Stimulated activated CD8-positive, alpha-beta memory T cell treated with anti-CD3 and anti-CD28 coated beads, Interleukin-12 subunit alpha, Interleukin-12 subunit beta, amount 100 ng/mL, for 24 hours (primary cell): Measurements from ENCODE around the gene NRIP1.

Experiments used
- DNase-seq: peaks from one replicate; pipeline ENCODE4 v3.0.0-alpha.2; 2020; ENCODE audit errors: extremely low read depth

NRIP1 gene

GRCh38 chr21:15064576-15065391, at the start of gene NRIP1:
Gene NRIP1, minus strand, starts transcription at chr21:15065000. Its CDS starts 96,808 bp downstream, at chr21:14968192.
- DNase-seq, result peak; percentile 48

- DNase-seq, result no peak
Observed at GRCh38 chr21:15112858-15113257, 48.1 kb upstream of the NRIP1 start.

GRCh38 chr21:15108801-15109200, 44.0 kb upstream of the NRIP1 start:
- DNase-seq, result no peak

DNA sequence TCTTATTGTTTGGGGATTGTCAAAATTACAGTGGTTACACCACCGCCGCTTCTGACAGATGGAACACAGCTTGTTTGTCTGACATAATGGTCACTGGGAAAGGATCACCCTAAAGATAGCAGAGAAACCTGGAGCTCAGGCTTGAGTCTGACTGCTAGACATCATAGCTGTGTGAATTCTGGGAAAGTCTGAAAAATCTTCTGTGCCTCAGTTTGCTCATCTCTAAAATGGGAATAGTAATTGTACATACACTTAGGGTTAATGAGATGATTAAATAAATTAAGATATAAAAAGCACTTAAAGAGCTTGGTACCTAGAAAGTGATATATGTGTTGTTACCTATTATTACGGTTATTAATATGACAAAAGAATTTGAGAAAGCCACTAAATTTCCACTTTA, 39.7 kb upstream of the NRIP1 start:
- DNase-seq, result no peak

DNA sequence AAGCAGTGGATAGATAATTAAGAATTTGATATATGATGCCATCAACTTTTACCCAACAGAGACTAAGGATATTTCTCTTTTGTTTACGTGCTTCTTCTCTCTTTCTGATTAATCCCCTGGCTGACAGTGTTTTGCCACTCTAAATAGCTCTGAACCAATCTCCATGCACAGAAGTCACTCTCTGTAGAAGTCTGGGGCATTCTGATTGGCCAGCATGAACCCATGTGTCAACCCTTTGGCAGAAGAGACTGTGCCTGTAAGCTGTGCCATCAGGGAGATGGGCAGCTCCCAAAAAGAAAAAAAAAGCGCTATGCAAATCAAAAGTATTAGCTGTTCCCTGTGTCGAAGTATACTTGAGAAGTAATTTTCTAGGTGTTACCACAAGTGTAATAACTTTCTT, 34.1 kb upstream of the NRIP1 start:
- no peak for DNase-seq

DNA sequence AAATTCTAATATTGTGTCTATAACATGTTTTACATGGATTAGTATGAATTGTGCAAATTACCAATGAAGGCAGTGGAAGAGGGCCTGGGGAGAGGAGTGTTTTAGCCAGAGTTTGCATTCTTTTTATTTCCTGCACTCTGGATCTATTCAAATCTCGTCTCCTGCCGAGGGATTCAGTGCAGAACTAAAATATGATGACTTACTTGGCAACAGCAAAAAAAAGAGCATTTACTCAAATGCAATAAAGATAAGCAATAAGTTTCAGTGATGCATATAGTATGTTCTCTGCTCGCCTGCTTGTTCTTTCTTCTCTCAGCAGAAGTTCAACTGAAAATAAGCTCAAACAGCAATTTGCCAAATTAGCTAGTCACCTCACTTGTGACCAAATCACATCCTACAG, 33.4 kb upstream of the NRIP1 start:
- no peak for DNase-seq

- no peak for DNase-seq
Observed at GRCh38 chr21:15097580-15097979, 32.8 kb upstream of the NRIP1 start.

DNA sequence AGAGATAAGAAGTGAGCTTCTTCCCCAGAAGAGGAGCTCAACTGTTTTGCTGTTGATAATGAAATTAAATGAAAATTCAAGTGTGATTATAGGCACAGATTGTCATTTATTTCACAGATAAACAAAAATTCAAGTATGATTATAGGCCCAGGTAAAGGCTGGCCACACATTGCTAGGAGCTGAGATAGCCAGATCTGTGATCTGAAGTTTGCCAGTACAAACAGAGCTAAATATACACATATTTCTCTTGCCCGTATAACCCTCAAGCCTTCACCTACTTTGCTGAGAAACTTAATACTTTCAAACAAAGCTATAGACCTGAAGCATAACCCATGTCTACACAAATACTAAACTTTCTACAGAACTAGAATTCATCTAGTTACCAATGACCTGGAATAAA, 31.3 kb upstream of the NRIP1 start:
- DNase-seq, result no peak

GRCh38 chr21:15095326-15095725, 30.5 kb upstream of the NRIP1 start:
- no peak for DNase-seq

DNA sequence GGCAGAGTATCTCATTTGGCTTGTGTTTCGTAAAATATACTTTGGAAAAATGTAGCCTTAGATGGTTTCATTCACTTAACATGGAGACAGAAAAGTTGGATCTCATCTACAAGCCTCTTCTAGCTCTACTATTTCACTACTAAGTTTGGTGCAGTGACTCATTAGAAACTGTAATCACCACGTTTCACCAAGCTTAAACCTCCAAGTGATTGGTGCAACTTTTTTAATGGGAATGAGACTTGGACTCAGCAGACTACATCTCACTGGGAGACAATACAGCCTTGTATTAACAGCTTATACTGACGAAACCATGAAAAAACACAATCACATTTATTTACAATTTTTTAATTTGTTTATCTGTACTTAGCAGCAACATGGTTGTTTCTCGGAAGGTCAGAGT, 29.9 kb upstream of the NRIP1 start:
- no peak for DNase-seq

DNA sequence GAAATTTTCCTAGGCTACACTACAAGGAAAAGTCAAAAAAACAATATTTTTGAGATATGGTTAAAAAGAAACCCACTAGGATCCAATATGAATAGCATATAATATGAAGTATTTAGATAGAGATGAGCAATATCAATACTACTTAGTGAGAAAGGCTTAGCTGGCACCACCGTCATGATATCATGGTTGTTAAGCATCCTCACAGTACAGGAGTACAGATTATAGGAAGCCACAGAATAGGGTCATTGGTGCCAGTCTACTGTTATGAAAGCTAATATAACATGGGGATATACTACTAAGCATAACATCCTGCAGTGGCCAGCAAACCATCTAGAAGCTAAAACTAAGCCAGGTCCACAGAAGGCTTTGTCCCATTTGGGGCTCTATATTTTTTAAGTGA, 28.4 kb upstream of the NRIP1 start:
- DNase-seq, result no peak

DNA sequence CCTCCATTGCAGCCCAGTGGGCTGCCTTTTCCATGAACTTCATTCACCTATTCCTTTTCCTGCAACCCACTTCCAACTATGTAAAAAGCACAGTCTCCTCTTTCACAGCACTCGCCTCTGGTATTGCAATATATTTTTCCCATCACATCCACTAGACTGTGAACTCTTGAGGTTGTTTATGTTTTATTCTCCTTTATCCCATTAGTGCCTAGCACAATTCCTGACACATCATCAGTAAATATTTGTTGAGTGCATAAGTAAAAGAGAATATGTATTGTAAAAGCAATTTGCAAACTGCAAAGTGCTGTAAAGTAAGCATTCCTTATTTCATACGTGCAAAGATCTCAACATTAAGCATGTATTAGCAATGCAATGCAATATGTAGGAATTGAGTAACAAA, 27.9 kb upstream of the NRIP1 start:
- no peak for DNase-seq

GRCh38 chr21:15090390-15090789, 25.6 kb upstream of the NRIP1 start:
- no peak for DNase-seq

GRCh38 chr21:15088488-15088887, 23.7 kb upstream of the NRIP1 start:
- DNase-seq, result no peak

DNA sequence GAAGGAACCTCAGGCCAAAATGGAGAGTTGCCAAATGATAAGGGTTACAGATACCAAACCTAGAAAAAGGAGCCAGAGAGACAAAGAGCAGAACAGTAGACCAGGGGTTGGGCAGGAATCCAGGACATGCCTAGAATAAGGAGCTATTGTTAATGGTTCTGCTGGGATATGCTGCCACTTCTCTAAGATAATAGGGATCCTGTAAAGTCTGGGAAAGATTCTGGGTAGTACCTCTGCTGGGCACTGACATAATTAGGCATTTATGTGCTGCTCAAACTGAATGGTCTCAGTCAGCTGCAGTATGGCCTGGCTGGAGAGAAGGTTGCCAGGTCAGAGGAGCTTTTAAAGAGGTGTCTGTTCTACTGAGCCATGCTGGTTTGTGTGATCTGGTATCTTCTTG, 19.9 kb upstream of the NRIP1 start:
- DNase-seq, result no peak

DNA sequence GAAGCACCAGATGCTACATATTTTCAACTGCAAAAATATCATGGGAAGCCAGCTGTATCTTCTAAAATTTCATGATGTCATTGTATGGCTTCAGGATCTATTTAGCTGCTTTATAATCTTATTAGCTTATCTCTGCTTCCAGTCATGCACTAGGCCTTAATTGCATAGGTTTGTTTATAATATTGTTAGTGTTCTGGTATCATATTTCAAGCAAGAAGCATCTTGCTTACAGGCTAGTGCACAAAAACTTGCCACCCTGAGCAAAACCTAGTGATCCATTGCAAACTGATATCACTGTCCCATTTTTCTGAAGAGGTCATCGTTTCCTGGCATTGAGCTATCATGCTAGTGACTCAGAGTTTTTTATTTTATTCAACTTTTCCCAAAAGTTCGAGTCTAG, 15.7 kb upstream of the NRIP1 start:
- no peak for DNase-seq

GRCh38 chr21:15079269-15079668, 14.5 kb upstream of the NRIP1 start:
- DNase-seq, result no peak

- no peak for DNase-seq
Observed at GRCh38 chr21:15078180-15078579, 13.4 kb upstream of the NRIP1 start.

DNA sequence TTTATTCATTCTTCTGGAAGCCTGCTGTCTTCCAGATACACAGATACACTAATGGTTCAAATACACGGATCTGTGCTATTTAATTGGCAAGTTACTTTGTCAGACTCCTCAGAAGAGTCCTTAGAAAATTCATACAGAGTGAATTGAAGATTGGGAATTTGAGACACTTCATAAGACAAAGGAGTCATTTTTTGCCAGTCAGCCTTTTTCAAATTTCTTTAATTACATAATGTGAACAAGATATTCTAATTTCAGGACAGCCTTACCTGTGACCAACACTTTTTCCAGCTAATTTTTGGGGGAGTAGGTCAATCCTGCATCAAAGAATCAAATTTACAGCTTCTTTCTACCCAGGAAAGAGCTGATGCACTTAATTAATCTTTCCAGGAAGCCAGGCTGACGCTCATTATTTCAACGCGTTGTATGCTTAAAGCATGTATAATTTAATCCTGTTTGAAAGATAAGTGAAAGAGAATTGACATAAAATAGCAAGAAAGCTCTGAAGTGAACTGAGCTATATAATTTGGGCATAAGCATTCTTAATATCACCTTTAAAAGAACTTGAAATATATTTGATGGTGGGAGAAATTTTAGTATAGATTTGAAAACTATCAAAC, 12.8 kb upstream of the NRIP1 start:
- no peak for DNase-seq

GRCh38 chr21:15076730-15077129, 11.9 kb upstream of the NRIP1 start:
- no peak for DNase-seq

GRCh38 chr21:15071009-15071408, 6.2 kb upstream of the NRIP1 start:
- DNase-seq, result no peak

DNA sequence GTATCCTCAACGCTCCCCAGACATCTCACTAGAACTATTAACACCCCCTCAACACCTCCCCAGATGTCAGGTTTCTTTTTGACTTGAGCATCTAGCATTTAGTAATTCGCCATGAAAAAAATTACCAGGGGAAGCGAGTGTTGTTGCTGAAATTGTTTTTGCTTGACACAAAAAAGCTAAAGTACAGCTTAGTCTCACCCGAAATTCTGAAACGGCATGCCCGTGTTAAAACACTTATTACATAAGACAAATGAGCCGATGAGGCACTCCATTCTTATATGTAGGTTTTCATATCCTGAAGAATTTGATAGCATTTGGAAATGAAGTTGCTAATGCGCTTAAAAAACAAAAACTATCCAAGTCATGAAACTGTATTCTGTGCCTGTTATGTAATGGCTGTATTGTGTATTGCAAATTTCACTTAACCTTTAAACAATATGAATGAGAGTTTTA, 1.3 kb upstream of the NRIP1 start:
- no peak for DNase-seq

DNA sequence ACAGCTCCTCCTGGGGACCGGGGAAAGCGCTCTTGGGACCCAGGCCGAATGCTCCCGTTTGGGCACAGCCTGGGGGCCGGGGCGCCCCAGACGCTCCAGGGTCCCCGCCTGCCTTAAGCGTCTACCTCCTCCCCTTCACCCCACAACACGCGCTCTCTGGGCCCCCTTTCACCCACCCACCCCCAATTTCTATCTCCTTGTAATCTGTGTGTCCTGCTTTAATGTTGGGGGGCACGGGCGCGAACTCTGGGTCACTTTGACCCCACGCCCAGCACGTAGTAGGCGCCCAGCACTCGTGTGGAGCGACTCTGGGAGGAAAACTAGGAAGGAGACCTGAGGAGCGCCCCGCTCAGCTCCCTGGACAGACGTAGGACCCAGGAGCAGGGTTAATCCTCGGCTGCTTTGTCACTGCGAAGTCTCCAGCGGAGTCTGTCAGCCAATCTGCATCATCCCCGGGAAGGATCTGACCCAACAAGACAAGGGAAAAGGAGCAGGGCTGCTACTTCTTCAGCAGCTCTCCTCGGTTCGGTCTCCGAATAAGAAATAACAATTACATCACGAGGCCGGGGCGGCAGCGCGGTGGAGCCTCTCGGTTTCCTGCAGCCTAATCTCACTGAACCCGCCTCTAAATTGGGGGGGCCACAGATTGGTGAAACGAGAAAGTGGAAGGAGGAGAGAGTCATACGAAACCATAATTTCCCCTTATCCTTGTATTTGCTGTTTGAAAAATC, 757 bp upstream of the NRIP1 start:
- DNase-seq, result peak; percentile 43
